WTC11 (cell line): ENCODE results near the gene OPN5. TPM values are rescaled to one million over a fixed set of nuclear protein-coding genes. Genes with fewer than 3 reads are reported as not detected.

Experiments
- ATAC-seq: fragments of 200-7000 bp; cut with Tn5 transposase; 2 replicates; pipeline ENCODE4 v1.10.0; 2021; ENCODE audit warnings: mild to moderate bottlenecking, moderate library complexity
- CTCF ChIA-PET: fragments of 300-600 bp; sonication (Branson Sonifier 250); formaldehyde crosslinking; loops from one replicate; lab custom pipeline; 2021; ENCODE audit warnings: antibody characterized with exemption; lab: Charles Lee
- POLR2A ChIA-PET: fragments of 350-600 bp; sonication (Branson Sonifier 250); formaldehyde crosslinking; loops from one replicate; lab custom pipeline; 2021; ENCODE audit warnings: antibody characterized with exemption; lab: Charles Lee
- DNase-seq: peaks from one replicate; pipeline ENCODE4 v3.0.0; 2021; ENCODE audit warnings: low spot score
- H3K27ac Mint-ChIP-seq: 2 replicates; pipeline ENCODE4 v1.8.0; 2021; ENCODE audit warnings: mixed read lengths
- H3K27me3 Mint-ChIP-seq: 2 replicates; pipeline ENCODE4 v1.8.0; 2021; ENCODE audit warnings: low read depth, mild to moderate bottlenecking, moderate library complexity, mixed read lengths
- H3K36me3 Mint-ChIP-seq: 2 replicates; pipeline ENCODE4 v1.8.0; 2021; ENCODE audit warnings: mixed read lengths
- H3K4me1 Mint-ChIP-seq: 2 replicates; pipeline ENCODE4 v1.8.0; 2022; ENCODE audit warnings: mixed read lengths
- H3K4me3 Mint-ChIP-seq: 2 replicates; pipeline ENCODE4 v1.8.0; 2021; ENCODE audit warnings: mild to moderate bottlenecking, moderate library complexity, mixed read lengths
- H3K9me3 Mint-ChIP-seq: 2 replicates; pipeline ENCODE4 v1.8.0; 2021; ENCODE audit warnings: mixed read lengths
- AR ChIP-seq: fragments of 250-450 bp; sonication (Bioruptor Pico); IDR thresholded peaks from 2 replicates; pipeline ENCODE4 v1.9.0; 2021; ENCODE audit warnings: mild to moderate bottlenecking
- CREB1 ChIP-seq: sonication (generic); formaldehyde crosslinking; IDR thresholded peaks from 2 replicates; pipeline ENCODE4 v1.8.0; 2023; ENCODE audit warnings: mild to moderate bottlenecking, missing genetic modification reagents
- CREM ChIP-seq: sonication (generic); formaldehyde crosslinking; IDR thresholded peaks from 2 replicates; pipeline ENCODE4 v1.8.1; 2022; ENCODE audit warnings: mild to moderate bottlenecking, missing genetic modification reagents, moderate library complexity
- CTCF ChIP-seq: fragments of 200-600 bp; IDR thresholded peaks from 2 replicates; pipeline ENCODE4 v1.8.0; 2022; ENCODE audit warnings: antibody characterized with exemption
- GTF2I ChIP-seq: fragments of 250-450 bp; sonication (Bioruptor Pico); conservative IDR thresholded peaks from 2 replicates; pipeline ENCODE4 v1.4.0; 2021; ENCODE audit warnings: mild to moderate bottlenecking
- IRF1 ChIP-seq: sonication (generic); formaldehyde crosslinking; IDR thresholded peaks from 2 replicates; pipeline ENCODE4 v1.8.0; 2023; ENCODE audit warnings: missing genetic modification reagents
- KAT7 ChIP-seq: sonication (generic); formaldehyde crosslinking; IDR thresholded peaks from 2 replicates; pipeline ENCODE4 v1.8.1; 2023; ENCODE audit warnings: missing genetic modification reagents, mild to moderate bottlenecking, borderline replicate concordance
- MYBL2 ChIP-seq: sonication (generic); formaldehyde crosslinking; IDR thresholded peaks from 2 replicates; pipeline ENCODE4 v1.8.1; 2023; ENCODE audit warnings: mild to moderate bottlenecking, moderate library complexity, missing genetic modification reagents
- NFYB ChIP-seq: sonication (generic); formaldehyde crosslinking; conservative IDR thresholded peaks from 2 replicates; pipeline ENCODE4 v1.8.0; 2022; ENCODE audit warnings: low read depth, missing genetic modification reagents
- NR1H2 ChIP-seq: sonication (generic); formaldehyde crosslinking; IDR thresholded peaks from 2 replicates; pipeline ENCODE4 v1.9.0; 2021; ENCODE audit warnings: mild to moderate bottlenecking, moderate library complexity, missing genetic modification reagents
- RELA ChIP-seq: sonication (generic); formaldehyde crosslinking; IDR thresholded peaks from 2 replicates; pipeline ENCODE4 v1.8.1; 2022; ENCODE audit warnings: missing genetic modification reagents, mild to moderate bottlenecking, borderline replicate concordance
- RORB ChIP-seq: fragments of 250-450 bp; sonication (Bioruptor Pico); IDR thresholded peaks from 2 replicates; pipeline ENCODE4 v1.9.0; 2021; ENCODE audit warnings: mild to moderate bottlenecking
- TCF7 ChIP-seq: sonication (generic); formaldehyde crosslinking; IDR thresholded peaks from 2 replicates; pipeline ENCODE4 v1.8.0; 2022; ENCODE audit warnings: mild to moderate bottlenecking, low read depth, missing genetic modification reagents, moderate library complexity
- TEAD4 ChIP-seq: sonication (generic); formaldehyde crosslinking; IDR thresholded peaks from 2 replicates; pipeline ENCODE4 v1.8.0; 2022; ENCODE audit warnings: mild to moderate bottlenecking, missing genetic modification reagents
- ZBTB21 ChIP-seq: sonication (generic); formaldehyde crosslinking; IDR thresholded peaks from 2 replicates; pipeline ENCODE4 v1.8.1; 2023; ENCODE audit warnings: mild to moderate bottlenecking, missing genetic modification reagents, borderline replicate concordance
- ZNF138 ChIP-seq: sonication (generic); formaldehyde crosslinking; conservative IDR thresholded peaks from 2 replicates; pipeline ENCODE4 v1.8.1; 2022; ENCODE audit warnings: mild to moderate bottlenecking, moderate library complexity, missing genetic modification reagents
- ZNF263 ChIP-seq: sonication (generic); formaldehyde crosslinking; IDR thresholded peaks from 2 replicates; pipeline ENCODE4 v1.8.1; 2022; ENCODE audit warnings: low read depth, mild to moderate bottlenecking, moderate library complexity, missing genetic modification reagents
- total RNA-seq: library from RNA; stranded (reverse); gene quantifications from 3 replicates; pipeline ENCODE4 v1.2.3, GENCODE V29; 2021
- TF ChIP-seq, protein P1 (sequence below): sonication (generic); formaldehyde crosslinking; IDR thresholded peaks from 2 replicates; pipeline ENCODE4 v1.8.1; 2022; ENCODE audit warnings: mild to moderate bottlenecking, missing genetic modification reagents, moderate library complexity, borderline replicate concordance

Gene OPN5
- total RNA-seq, 1 experiment from 2014 or later = not detected

DNA sequence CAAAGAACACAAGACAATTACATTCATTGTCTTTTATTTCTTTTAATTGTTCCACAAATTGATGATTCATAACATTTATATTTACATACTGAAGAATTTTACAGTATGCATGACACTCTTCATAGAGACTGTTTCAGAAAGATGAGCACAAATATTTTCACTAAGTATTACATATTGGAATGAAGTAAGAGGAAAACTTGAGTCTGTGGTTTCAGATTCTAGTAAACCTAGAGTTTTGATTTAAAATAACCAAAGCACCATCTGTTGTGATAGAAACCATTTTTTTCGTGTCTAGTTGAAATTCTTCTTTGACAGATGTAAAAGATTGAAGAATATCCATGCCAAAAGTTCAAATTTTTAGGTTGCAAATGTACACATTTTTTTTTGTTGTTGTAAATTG is 32.1 kb upstream of the OPN5 start:
- H3K4me1 Mint-ChIP-seq = no peaks in the 10 kb centered on the region
- H3K9me3 Mint-ChIP-seq = peaks cover 30% of the 10 kb centered on the region
- H3K36me3 Mint-ChIP-seq = peaks cover 10% of the 10 kb centered on the region
- no peak overlapping the region for H3K4me3 Mint-ChIP-seq
- CTCF ChIA-PET = no interaction called here
- no peaks in the 10 kb centered on the region for H3K27me3 Mint-ChIP-seq
- DNase-seq (no peak), ATAC-seq (no peak)
- TF ChIP-seq ZBTB21 (CRISPR knock-in tag) (no peak), GTF2I (CRISPR knock-in tag) (no peak), NR1H2 (no peak), RORB (CRISPR knock-in tag) (no peak), TEAD4 (no peak), MYBL2 (CRISPR knock-in tag) (no peak), RELA (CRISPR knock-in tag) (no peak), ZNF138 (CRISPR knock-in tag) (no peak)
- TF ChIP-seq, protein P1, sequence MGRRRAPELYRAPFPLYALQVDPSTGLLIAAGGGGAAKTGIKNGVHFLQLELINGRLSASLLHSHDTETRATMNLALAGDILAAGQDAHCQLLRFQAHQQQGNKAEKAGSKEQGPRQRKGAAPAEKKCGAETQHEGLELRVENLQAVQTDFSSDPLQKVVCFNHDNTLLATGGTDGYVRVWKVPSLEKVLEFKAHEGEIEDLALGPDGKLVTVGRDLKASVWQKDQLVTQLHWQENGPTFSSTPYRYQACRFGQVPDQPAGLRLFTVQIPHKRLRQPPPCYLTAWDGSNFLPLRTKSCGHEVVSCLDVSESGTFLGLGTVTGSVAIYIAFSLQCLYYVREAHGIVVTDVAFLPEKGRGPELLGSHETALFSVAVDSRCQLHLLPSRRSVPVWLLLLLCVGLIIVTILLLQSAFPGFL (CRISPR knock-in tag) = no peak
- POLR2A ChIA-PET = no interaction called here
- H3K27ac Mint-ChIP-seq = no peak overlapping the region

DNA sequence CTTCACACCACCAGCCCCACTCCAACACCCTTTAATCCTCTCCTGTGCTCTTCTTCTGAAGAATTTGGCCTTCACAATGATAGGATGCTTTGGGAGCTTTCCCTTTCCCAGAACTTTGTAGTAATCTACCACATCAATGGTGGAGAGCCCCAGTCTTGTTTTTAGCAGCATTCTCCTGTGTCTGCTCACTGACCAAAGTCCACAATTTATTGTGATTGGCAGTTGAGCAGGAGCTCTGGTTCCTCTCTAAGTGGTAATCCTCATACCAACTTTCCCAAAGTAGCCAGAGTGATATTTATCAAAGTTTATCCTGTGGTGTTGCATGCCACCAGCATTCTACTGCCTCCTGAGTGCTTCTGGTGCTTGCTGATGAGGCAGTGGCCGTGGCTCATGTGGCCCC is 29.0 kb upstream of the OPN5 start:
- CTCF ChIA-PET = no interaction called here
- POLR2A ChIA-PET = no interaction called here
- ATAC-seq = no peak

More for the DNA sequence above, 29.0 kb upstream of the OPN5 start:
- no peak for DNase-seq
- TF ChIP-seq ZNF138 (CRISPR knock-in tag) = no peak
- TF ChIP-seq CTCF = no peak
- TF ChIP-seq NFYB (CRISPR knock-in tag) = no peak
- no peak for TF ChIP-seq KAT7 (CRISPR knock-in tag)
- no peak for TF ChIP-seq IRF1 (CRISPR knock-in tag)
- no peak for TF ChIP-seq AR
- TF ChIP-seq ZNF263 (CRISPR knock-in tag) = no peak
- TF ChIP-seq CREM = no peak
- TF ChIP-seq GTF2I (CRISPR knock-in tag) = no peak
- no peak for TF ChIP-seq CREB1
- no peak for TF ChIP-seq TCF7
- Mint-ChIP-seq H3K36me3 (peaks cover 9% of the 10 kb centered on the region), H3K27me3 (no peaks in the 10 kb centered on the region), H3K4me3 (no peak overlapping the region), H3K4me1 (no peaks in the 10 kb centered on the region), H3K9me3 (peaks cover 26% of the 10 kb centered on the region), H3K27ac (no peak overlapping the region)
